Measurements from ENCODE around the gene REPIN1. TPM values are rescaled to one million over a fixed set of nuclear protein-coding genes. Genes with fewer than 3 reads are reported as not detected.

Gene REPIN1
- total and polyA plus RNA-seq, 9 of the 15 experiments (the other 6 are each of a cell fraction or from before 2014, with no cell fraction given) = 8.1 to 283 (median 94.3) TPM

DNA sequence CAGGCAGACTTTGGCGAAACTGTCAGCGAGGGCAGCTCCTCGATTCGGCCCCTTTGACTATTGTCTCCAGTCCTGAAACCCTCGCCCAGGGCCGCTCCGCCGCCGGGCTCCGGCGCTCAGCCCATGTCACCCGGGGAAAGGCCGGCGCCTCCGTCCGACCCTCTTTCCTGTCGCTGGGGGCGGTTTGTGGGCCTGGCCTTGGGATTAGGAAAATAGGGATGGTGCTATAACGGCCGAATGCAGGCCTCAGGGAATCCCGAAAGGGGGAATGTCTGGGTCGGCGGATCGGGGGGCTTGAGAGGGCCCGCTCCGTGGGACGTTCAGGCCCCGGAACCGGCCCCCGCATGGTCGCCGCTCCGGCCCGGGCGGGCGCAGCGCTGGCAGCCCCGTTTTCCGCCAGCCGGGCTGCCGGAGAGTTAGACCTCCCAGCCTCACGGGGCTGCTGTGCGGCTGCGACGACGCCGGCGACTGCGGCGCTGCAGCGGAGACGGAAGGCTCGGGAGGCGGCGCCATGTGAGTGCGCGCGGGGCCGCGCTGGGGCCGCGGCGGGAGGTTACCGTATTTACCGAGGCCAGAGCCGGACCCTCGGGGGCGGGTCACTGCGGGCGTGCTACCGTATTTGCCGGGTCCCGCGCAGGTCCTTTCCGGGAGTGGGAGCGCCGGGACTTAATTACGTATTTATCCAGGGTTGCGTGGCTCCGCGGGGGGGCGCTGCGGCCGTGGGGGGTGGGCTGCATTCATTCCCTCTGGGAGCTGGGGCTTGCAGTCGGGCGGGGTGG is 36.4 kb downstream of the REPIN1 start (continued):
- TF ChIP-seq MYBL2 (IDR thresholded peaks at IDR 0.05; ENCODE audit: low read depth) (no peak), MYBL2 (CRISPR knock-in tag; IDR thresholded peaks at IDR 0.05; ENCODE audit: borderline replicate concordance) (no peak), MAFG (tag; conservative IDR thresholded peaks at IDR 0.05) (no peak), E4F1 (CRISPR knock-in tag; IDR thresholded peaks at IDR 0.05; ENCODE audit: borderline replicate concordance) (no peak), ETV6 (IDR thresholded peaks at IDR 0.05; ENCODE audit: borderline replicate concordance in 1 of 2, low read depth in 2 of 2, low read length in 1 of 2) (peak; percentile 20 to 41; a peak in 2 of 4 replicates), ETV6 (CRISPR knock-in tag; IDR thresholded peaks at IDR 0.05; ENCODE audit: borderline replicate concordance) (peak; percentile 95), STAT6 (CRISPR knock-in tag; IDR thresholded peaks at IDR 0.05) (no peak), HMG20A (CRISPR knock-in tag; conservative IDR thresholded peaks at IDR 0.05) (no peak), HDAC2 (IDR thresholded peaks at IDR 0.05) (peak; percentile 27; the same call in 1 of the 2 replicates), KAT7 (CRISPR knock-in tag; IDR thresholded peaks at IDR 0.05; ENCODE audit: borderline replicate concordance) (peak; percentile 85; the same call in 1 of the 2 replicates), NCOA4 (IDR thresholded peaks at IDR 0.05; ENCODE audit: partially characterized antibody) (no peak), KLF1 (tag; IDR thresholded peaks at IDR 0.05) (peak; percentile 38), HDGF (IDR thresholded peaks at IDR 0.05) (no peak)
- TF ChIP-seq, protein P1, sequence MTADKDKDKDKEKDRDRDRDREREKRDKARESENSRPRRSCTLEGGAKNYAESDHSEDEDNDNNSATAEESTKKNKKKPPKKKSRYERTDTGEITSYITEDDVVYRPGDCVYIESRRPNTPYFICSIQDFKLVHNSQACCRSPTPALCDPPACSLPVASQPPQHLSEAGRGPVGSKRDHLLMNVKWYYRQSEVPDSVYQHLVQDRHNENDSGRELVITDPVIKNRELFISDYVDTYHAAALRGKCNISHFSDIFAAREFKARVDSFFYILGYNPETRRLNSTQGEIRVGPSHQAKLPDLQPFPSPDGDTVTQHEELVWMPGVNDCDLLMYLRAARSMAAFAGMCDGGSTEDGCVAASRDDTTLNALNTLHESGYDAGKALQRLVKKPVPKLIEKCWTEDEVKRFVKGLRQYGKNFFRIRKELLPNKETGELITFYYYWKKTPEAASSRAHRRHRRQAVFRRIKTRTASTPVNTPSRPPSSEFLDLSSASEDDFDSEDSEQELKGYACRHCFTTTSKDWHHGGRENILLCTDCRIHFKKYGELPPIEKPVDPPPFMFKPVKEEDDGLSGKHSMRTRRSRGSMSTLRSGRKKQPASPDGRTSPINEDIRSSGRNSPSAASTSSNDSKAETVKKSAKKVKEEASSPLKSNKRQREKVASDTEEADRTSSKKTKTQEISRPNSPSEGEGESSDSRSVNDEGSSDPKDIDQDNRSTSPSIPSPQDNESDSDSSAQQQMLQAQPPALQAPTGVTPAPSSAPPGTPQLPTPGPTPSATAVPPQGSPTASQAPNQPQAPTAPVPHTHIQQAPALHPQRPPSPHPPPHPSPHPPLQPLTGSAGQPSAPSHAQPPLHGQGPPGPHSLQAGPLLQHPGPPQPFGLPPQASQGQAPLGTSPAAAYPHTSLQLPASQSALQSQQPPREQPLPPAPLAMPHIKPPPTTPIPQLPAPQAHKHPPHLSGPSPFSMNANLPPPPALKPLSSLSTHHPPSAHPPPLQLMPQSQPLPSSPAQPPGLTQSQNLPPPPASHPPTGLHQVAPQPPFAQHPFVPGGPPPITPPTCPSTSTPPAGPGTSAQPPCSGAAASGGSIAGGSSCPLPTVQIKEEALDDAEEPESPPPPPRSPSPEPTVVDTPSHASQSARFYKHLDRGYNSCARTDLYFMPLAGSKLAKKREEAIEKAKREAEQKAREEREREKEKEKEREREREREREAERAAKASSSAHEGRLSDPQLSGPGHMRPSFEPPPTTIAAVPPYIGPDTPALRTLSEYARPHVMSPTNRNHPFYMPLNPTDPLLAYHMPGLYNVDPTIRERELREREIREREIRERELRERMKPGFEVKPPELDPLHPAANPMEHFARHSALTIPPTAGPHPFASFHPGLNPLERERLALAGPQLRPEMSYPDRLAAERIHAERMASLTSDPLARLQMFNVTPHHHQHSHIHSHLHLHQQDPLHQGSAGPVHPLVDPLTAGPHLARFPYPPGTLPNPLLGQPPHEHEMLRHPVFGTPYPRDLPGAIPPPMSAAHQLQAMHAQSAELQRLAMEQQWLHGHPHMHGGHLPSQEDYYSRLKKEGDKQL (CRISPR knock-in tag; IDR thresholded peaks at IDR 0.05; ENCODE audit: borderline replicate concordance) = no peak; the same call in 1 of the 2 replicates
- TF ChIP-seq, protein P2, sequence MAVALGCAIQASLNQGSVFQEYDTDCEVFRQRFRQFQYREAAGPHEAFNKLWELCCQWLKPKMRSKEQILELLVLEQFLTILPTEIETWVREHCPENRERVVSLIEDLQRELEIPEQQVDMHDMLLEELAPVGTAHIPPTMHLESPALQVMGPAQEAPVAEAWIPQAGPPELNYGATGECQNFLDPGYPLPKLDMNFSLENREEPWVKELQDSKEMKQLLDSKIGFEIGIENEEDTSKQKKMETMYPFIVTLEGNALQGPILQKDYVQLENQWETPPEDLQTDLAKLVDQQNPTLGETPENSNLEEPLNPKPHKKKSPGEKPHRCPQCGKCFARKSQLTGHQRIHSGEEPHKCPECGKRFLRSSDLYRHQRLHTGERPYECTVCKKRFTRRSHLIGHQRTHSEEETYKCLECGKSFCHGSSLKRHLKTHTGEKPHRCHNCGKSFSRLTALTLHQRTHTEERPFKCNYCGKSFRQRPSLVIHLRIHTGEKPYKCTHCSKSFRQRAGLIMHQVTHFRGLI (CRISPR knock-in tag; IDR thresholded peaks at IDR 0.05) = no peak

All from K562 (cell line).